Mesendoderm (in vitro differentiated cells): ENCODE results near the gene ZNF385D.

ENCODE experiments used
- DNase-seq: peaks from one replicate; pipeline ENCODE4 v3.0.0; 2013
- H2AK5ac ChIP-seq: 2 replicates; pipeline ENCODE4 v1.6.1; 2013; ENCODE audit warnings: low read length, inconsistent platforms
- H2BK120ac ChIP-seq: 2 replicates; pipeline ENCODE4 v1.6.1; 2013; ENCODE audit warnings: low read depth, mild to moderate bottlenecking, low read length, moderate library complexity, mixed read lengths
- H2BK15ac ChIP-seq: replicated peaks from 2 replicates; pipeline ENCODE4 v1.6.1; 2013; ENCODE audit warnings: low read depth, mild to moderate bottlenecking, moderate library complexity
- H2BK5ac ChIP-seq: 2 replicates; pipeline ENCODE4 v1.6.1; 2013; ENCODE audit warnings: low read length, inconsistent platforms
- H3K18ac ChIP-seq: 2 replicates; pipeline ENCODE4 v1.6.1; 2013; ENCODE audit warnings: mild to moderate bottlenecking, low read length, mixed read lengths
- H3K23ac ChIP-seq: one replicate; pipeline ENCODE4 v1.6.1; 2013; ENCODE audit warnings: low read length
- H3K27ac ChIP-seq: 2 replicates; pipeline ENCODE4 v1.5.1; 2013; ENCODE audit warnings: low read depth, mild to moderate bottlenecking, inconsistent platforms, low read length, moderate library complexity
- H3K27me3 ChIP-seq: 2 replicates; pipeline ENCODE4 v1.6.1; 2013; ENCODE audit warnings: low read length, control low read depth, mild to moderate bottlenecking, inconsistent platforms; ENCODE audit not compliant: insufficient read depth, poor library complexity
- H3K36me3 ChIP-seq: 2 replicates; pipeline ENCODE4 v1.6.1; 2013; ENCODE audit warnings: low read length, inconsistent platforms; ENCODE audit not compliant: control insufficient read depth, insufficient read depth
- H3K4ac ChIP-seq: one replicate; pipeline ENCODE4 v1.6.1; 2013; ENCODE audit warnings: low read depth, mild to moderate bottlenecking, low read length, moderate library complexity
- H3K4me1 ChIP-seq: 2 replicates; pipeline ENCODE4 v1.6.1; 2013; ENCODE audit warnings: low read depth, low read length, inconsistent platforms; ENCODE audit not compliant: control insufficient read depth
- H3K4me2 ChIP-seq: 2 replicates; pipeline ENCODE4 v1.6.1; 2013; ENCODE audit warnings: low read length
- H3K4me3 ChIP-seq: 2 replicates; pipeline ENCODE4 v1.5.1; 2013; ENCODE audit warnings: mild to moderate bottlenecking, low read length
- H3K56ac ChIP-seq: one replicate; pipeline ENCODE4 v1.6.1; 2013; ENCODE audit warnings: low read length
- H3K79me1 ChIP-seq: 2 replicates; pipeline ENCODE4 v1.6.1; 2013; ENCODE audit warnings: low read length, inconsistent platforms
- H3K79me2 ChIP-seq: 2 replicates; pipeline ENCODE4 v1.6.1; 2013; ENCODE audit warnings: mild to moderate bottlenecking, low read length; ENCODE audit not compliant: control insufficient read depth, insufficient read depth
- H3K9ac ChIP-seq: 2 replicates; pipeline ENCODE4 v1.6.1; 2013; ENCODE audit warnings: low read length, inconsistent platforms
- H4K5ac ChIP-seq: one replicate; pipeline ENCODE4 v1.6.1; 2013; ENCODE audit warnings: low read length
- H4K8ac ChIP-seq: one replicate; pipeline ENCODE4 v1.6.1; 2013; ENCODE audit warnings: low read depth, mild to moderate bottlenecking, control low read depth, low read length, moderate library complexity
- WGBS: extraction: QIAGEN DNeasy Blood & Tissue Kit; methylation state at CpG from one replicate; pipeline ENCODE4 v1.1.7; 2013; ENCODE audit warnings: low lambda C conversion rate, missing lambda C conversion rate; ENCODE audit not compliant: insufficient coverage; ENCODE audit errors: extremely low coverage; 5-methylcytosine and 5-hydroxymethylcytosine counted together

ZNF385D gene

DNA sequence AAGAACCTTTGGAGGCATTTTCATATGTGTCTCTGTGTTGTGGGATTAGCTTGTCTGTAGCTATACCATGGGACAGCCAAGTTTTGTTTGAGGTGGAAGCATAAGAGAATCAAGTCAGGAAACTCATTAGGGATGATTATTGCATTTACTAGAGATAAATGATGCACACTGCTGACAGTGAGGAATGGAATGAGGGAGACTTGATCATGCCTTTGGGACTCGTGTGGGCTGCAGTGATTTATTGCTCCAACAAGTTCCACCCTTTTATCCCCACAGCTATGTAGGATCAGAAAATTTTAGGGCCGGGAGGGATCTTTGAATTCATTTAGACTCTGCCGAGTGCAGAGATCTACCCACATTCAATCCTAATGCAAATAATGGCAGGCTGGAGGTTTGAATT, 16.3 kb downstream of the ZNF385D start:
- no peak overlapping the region for H2BK120ac ChIP-seq
- H4K8ac ChIP-seq: no peak overlapping the region
- WGBS: no CpG with 5 or more reads among the region's 3 CpGs
- no peak overlapping the region for H3K56ac ChIP-seq
- H3K9ac ChIP-seq: no peak overlapping the region
- no peak overlapping the region for H3K4ac ChIP-seq
- H4K5ac ChIP-seq: no peak overlapping the region
- no peaks in the 10 kb centered on the region for H3K79me1 ChIP-seq
- no peak overlapping the region for H2BK5ac ChIP-seq
- H3K36me3 ChIP-seq: no peaks in the 10 kb centered on the region
- H3K79me2 ChIP-seq: no peaks in the 10 kb centered on the region
- no peak overlapping the region for H3K18ac ChIP-seq
- no peak overlapping the region for H3K4me2 ChIP-seq
- no peaks in the 10 kb centered on the region for H3K27me3 ChIP-seq
- no peak overlapping the region for H2BK15ac ChIP-seq
- H3K4me3 ChIP-seq: no peak overlapping the region
- no peak for DNase-seq
- H3K4me1 ChIP-seq: peaks cover 2% of the 10 kb centered on the region
- no peak overlapping the region for H2AK5ac ChIP-seq
- H3K23ac ChIP-seq: no peak overlapping the region
- H3K27ac ChIP-seq: no peak overlapping the region

- no peak overlapping the region for H4K8ac ChIP-seq
- H2BK120ac ChIP-seq: no peak overlapping the region
- H3K79me1 ChIP-seq: no peaks in the 10 kb centered on the region
- H3K27ac ChIP-seq: no peak overlapping the region
- H2AK5ac ChIP-seq: no peak overlapping the region
- no peak overlapping the region for H2BK5ac ChIP-seq
- no peaks in the 10 kb centered on the region for H3K79me2 ChIP-seq
- H3K9ac ChIP-seq: no peak overlapping the region
- no peaks in the 10 kb centered on the region for H3K36me3 ChIP-seq
- 100% methylated on average over 2 of the region's 6 CpGs for WGBS
- no peak overlapping the region for H3K4me3 ChIP-seq
- DNase-seq: no peak
- no peak overlapping the region for H4K5ac ChIP-seq
- peaks cover 4% of the 10 kb centered on the region for H3K4me1 ChIP-seq
- no peak overlapping the region for H3K23ac ChIP-seq
- peak overlapping the region; percentile 36 for H2BK15ac ChIP-seq
- H3K56ac ChIP-seq: no peak overlapping the region
- no peak overlapping the region for H3K4me2 ChIP-seq
- H3K4ac ChIP-seq: no peak overlapping the region
- H3K18ac ChIP-seq: no peak overlapping the region
- no peaks in the 10 kb centered on the region for H3K27me3 ChIP-seq
Observed at GRCh38 chr3:21729888-21730459, 21.0 kb downstream of the ZNF385D start.

- Histone ChIP-seq H2BK5ac (no peak overlapping the region), H4K8ac (no peak overlapping the region), H3K4me3 (no peak overlapping the region), H3K56ac (no peak overlapping the region), H3K18ac (no peak overlapping the region), H2BK15ac (no peak overlapping the region), H3K9ac (no peak overlapping the region), H3K4me2 (no peak overlapping the region), H3K36me3 (no peaks in the 10 kb centered on the region), H4K5ac (no peak overlapping the region), H3K23ac (no peak overlapping the region), H3K27ac (no peak overlapping the region), H3K27me3 (no peaks in the 10 kb centered on the region), H2BK120ac (no peak overlapping the region), H3K79me2 (no peaks in the 10 kb centered on the region), H3K4ac (no peak overlapping the region), H3K4me1 (peaks cover 4% of the 10 kb centered on the region), H3K79me1 (no peaks in the 10 kb centered on the region), H2AK5ac (no peak overlapping the region)
- peak; percentile 94 for DNase-seq
- no CpG with 5 or more reads among the region's 1 CpG for WGBS
Observed at GRCh38 chr3:21729331-21729730, 21.7 kb downstream of the ZNF385D start.

DNA sequence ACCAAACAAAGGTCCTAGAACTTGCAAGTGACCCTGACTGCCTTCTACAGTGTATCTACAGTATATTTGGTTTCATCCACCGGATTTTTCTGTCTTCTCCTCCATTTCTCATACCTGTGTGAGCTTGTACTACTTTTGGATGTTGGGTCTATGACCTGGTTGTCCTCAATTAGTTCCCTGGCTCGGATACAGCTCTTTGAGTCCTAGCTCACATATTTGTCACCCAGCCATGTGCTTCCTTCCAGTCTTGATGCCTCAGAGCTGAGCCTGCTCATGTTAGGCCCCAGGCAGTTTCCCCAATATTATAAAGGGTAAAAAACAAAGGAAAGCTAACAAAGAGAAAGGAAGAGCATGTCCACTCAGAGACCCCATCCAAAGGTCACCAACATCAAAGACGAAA, 28.2 kb downstream of the ZNF385D start:
- no peaks in the 10 kb centered on the region for H3K27me3 ChIP-seq
- H2BK15ac ChIP-seq: no peak overlapping the region
- WGBS: no CpG with 5 or more reads among the region's 3 CpGs
- no peak overlapping the region for H3K9ac ChIP-seq
- no peak overlapping the region for H4K8ac ChIP-seq
- H3K79me1 ChIP-seq: no peaks in the 10 kb centered on the region
- no peak overlapping the region for H3K56ac ChIP-seq
- no peak overlapping the region for H3K18ac ChIP-seq
- H3K27ac ChIP-seq: no peak overlapping the region
- no peaks in the 10 kb centered on the region for H3K36me3 ChIP-seq
- H4K5ac ChIP-seq: no peak overlapping the region
- H2BK5ac ChIP-seq: no peak overlapping the region
- H2AK5ac ChIP-seq: no peak overlapping the region
- H3K79me2 ChIP-seq: no peaks in the 10 kb centered on the region
- H3K4me1 ChIP-seq: peaks cover 3% of the 10 kb centered on the region
- no peak overlapping the region for H2BK120ac ChIP-seq
- no peak overlapping the region for H3K4me3 ChIP-seq
- no peak overlapping the region for H3K4me2 ChIP-seq
- H3K4ac ChIP-seq: no peak overlapping the region
- no peak overlapping the region for H3K23ac ChIP-seq
- DNase-seq: no peak

GRCh38 chr3:21722301-21722700, 28.7 kb downstream of the ZNF385D start:
- Histone ChIP-seq H4K5ac (no peak overlapping the region), H3K23ac (no peak overlapping the region), H3K27ac (no peak overlapping the region), H3K4me2 (no peak overlapping the region), H3K4ac (no peak overlapping the region), H2BK120ac (no peak overlapping the region), H2BK5ac (no peak overlapping the region), H2BK15ac (no peak overlapping the region), H3K79me1 (no peaks in the 10 kb centered on the region), H2AK5ac (no peak overlapping the region), H3K4me1 (peaks cover 3% of the 10 kb centered on the region), H3K79me2 (no peaks in the 10 kb centered on the region), H3K9ac (no peak overlapping the region), H3K4me3 (no peak overlapping the region), H4K8ac (no peak overlapping the region), H3K36me3 (no peaks in the 10 kb centered on the region), H3K56ac (no peak overlapping the region), H3K18ac (no peak overlapping the region), H3K27me3 (no peaks in the 10 kb centered on the region)
- no peak for DNase-seq
- WGBS: no CpG with 5 or more reads among the region's 4 CpGs

DNA sequence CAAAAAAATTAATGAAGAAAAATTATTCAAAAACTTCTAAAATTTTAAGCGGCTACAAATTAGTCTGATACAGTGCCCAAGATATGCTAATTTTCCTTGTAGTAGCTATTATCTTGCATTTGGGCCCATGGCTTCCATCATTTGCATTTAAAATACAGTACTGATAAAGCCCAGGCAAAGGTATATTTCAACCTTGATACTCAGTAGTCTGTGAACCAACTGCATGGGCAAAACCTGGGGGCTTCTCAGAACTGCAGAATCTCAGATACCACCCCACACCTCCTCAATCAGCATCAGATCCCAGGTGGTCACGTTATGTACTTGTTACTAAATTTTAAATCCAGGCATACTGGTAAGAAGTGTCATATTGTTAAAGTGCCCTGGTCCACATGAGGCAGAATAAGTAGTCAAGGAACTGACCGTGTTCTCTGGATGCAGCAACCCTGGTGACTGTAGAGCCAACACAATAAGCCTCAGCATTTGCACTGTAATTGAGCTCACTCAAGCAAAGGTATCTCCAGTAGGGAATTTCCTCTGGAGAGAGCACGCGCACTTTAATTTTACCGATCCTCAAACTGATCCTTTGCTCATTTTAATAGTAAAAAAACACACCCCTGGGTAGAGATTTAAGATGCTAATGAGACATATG, 31.9 kb downstream of the ZNF385D start:
- no peak for DNase-seq
- no CpG with 5 or more reads among the region's 6 CpGs for WGBS
- H2AK5ac ChIP-seq: no peak overlapping the region
- no peak overlapping the region for H3K56ac ChIP-seq
- no peaks in the 10 kb centered on the region for H3K36me3 ChIP-seq
- H2BK120ac ChIP-seq: no peak overlapping the region
- no peak overlapping the region for H3K27ac ChIP-seq
- no peaks in the 10 kb centered on the region for H3K27me3 ChIP-seq
- no peak overlapping the region for H3K4me2 ChIP-seq
- H4K8ac ChIP-seq: no peak overlapping the region
- H3K4me3 ChIP-seq: no peak overlapping the region
- H3K4me1 ChIP-seq: peaks cover 3% of the 10 kb centered on the region
- H3K18ac ChIP-seq: no peak overlapping the region
- no peaks in the 10 kb centered on the region for H3K79me2 ChIP-seq
- H2BK15ac ChIP-seq: no peak overlapping the region
- no peak overlapping the region for H4K5ac ChIP-seq
- no peak overlapping the region for H2BK5ac ChIP-seq
- no peak overlapping the region for H3K4ac ChIP-seq
- no peaks in the 10 kb centered on the region for H3K79me1 ChIP-seq
- H3K23ac ChIP-seq: no peak overlapping the region
- no peak overlapping the region for H3K9ac ChIP-seq
